Endothelial cell of umbilical vein (primary cell): Measurements from ENCODE around the gene ZNF524. TPM values are rescaled to one million over a fixed set of nuclear protein-coding genes. Genes with fewer than 3 reads are reported as not detected.

Experiments
- BruUV-seq: library from RNA; stranded (reverse); fragments of 400-500 nt; replicated peaks from 2 replicates; lab custom pipeline; 2021; lab: Mats Ljungman, UMichigan
- CTCF ChIA-PET: fragments of 300-600, 350-600 bp; sonication (Branson Sonifier 250); formaldehyde crosslinking; loops from one replicate; lab custom pipeline; 2021; ENCODE audit warnings: antibody characterized with exemption, inconsistent platforms; lab: Charles Lee
- POLR2A ChIA-PET: fragments of 300-600, 350-600 bp; sonication (Branson Sonifier 250); formaldehyde crosslinking; loops from one replicate; lab custom pipeline; 2021; ENCODE audit warnings: antibody characterized with exemption, inconsistent platforms; lab: Charles Lee
- DNase-seq: peaks from one replicate; pipeline ENCODE4 v3.0.0-alpha.2; 2011; ENCODE audit warnings: low read depth, low spot score
- FAIRE-seq: peaks from 2 replicates; lab custom pipeline; 2011; peaks lifted over from hg19 to GRCh38; lab: Jason Lieb, UNC
- H2AFZ ChIP-seq: 2 replicates; pipeline ENCODE4 v1.6.0; 2012; ENCODE audit warnings: low read depth, low read length, control low read depth, inconsistent platforms
- H3K27ac ChIP-seq: 2 replicates; pipeline ENCODE4 v1.5.1; 2011; ENCODE audit warnings: low read depth, mild to moderate bottlenecking, control low read depth, low read length, moderate library complexity; ENCODE audit not compliant: insufficient read depth
- H3K27me3 ChIP-seq, 2 experiments: 2 replicates each; pipeline versions ENCODE4 v1.6.0 to v1.6.1; 2011; ENCODE audit warnings: low read length in 2 of 2, mixed read lengths in 1 of 2; ENCODE audit not compliant: control insufficient read depth in 2 of 2, insufficient read depth in 2 of 2
- H3K36me3 ChIP-seq, 2 experiments: 2 replicates in 1 of 2; 3 replicates in 1 of 2; pipeline ENCODE4 v1.5.1; 2011; ENCODE audit warnings: low read length in 2 of 2, mild to moderate bottlenecking in 1 of 2, moderate library complexity in 1 of 2; ENCODE audit not compliant: control insufficient read depth in 2 of 2, insufficient read depth in 2 of 2; ENCODE audit errors: extremely low read depth in 1 of 2
- H3K4me1 ChIP-seq: 3 replicates; pipeline ENCODE4 v1.5.1; 2011; ENCODE audit warnings: mild to moderate bottlenecking, low read length; ENCODE audit not compliant: control insufficient read depth, insufficient read depth; ENCODE audit errors: extremely low read depth
- H3K4me2 ChIP-seq: 2 replicates; pipeline ENCODE4 v1.6.1; 2011; ENCODE audit warnings: low read length, control low read depth, mixed read lengths; ENCODE audit not compliant: insufficient read depth
- H3K4me3 ChIP-seq, 3 experiments: fragments of 200-600 bp in 1 of 3; sonication (generic), shearing (Covaris generic) in 1 of 3; replicated peaks in 1 of 3; 2 replicates each; pipeline ENCODE4 v1.5.1; 2011 to 2016; ENCODE audit warnings: control low read depth in 3 of 3, low read length in 3 of 3, mild to moderate bottlenecking in 2 of 3, inconsistent platforms in 1 of 3, low read depth in 1 of 3, moderate library complexity in 1 of 3; ENCODE audit not compliant: insufficient read depth in 1 of 3
- H3K79me2 ChIP-seq: 2 replicates; pipeline ENCODE4 v1.6.0; 2012; ENCODE audit warnings: low read length, inconsistent platforms; ENCODE audit not compliant: control insufficient read depth, insufficient read depth
- H3K9ac ChIP-seq: replicated peaks from 2 replicates; pipeline ENCODE3; 2011; ENCODE audit warnings: low read length, control low read depth; ENCODE audit not compliant: insufficient read depth; ENCODE audit errors: extremely low read depth
- H3K9me1 ChIP-seq: replicated peaks from 3 replicates; pipeline ENCODE4 v1.6.0; 2011; ENCODE audit warnings: mild to moderate bottlenecking, low read length; ENCODE audit not compliant: control insufficient read depth, insufficient read depth; ENCODE audit errors: extremely low read depth
- H3K9me3 ChIP-seq: replicated peaks from 2 replicates; pipeline ENCODE4 v1.5.1; 2012; ENCODE audit warnings: low read length, inconsistent platforms; ENCODE audit not compliant: control insufficient read depth, insufficient read depth
- H4K20me1 ChIP-seq: replicated peaks from 2 replicates; pipeline ENCODE3; 2011; ENCODE audit warnings: mild to moderate bottlenecking, low read length; ENCODE audit not compliant: control insufficient read depth, insufficient read depth; ENCODE audit errors: extremely low read depth
- EZH2 ChIP-seq: IDR thresholded peaks from 2 replicates; pipeline ENCODE4 v1.6.1; 2012; ENCODE audit warnings: borderline replicate concordance, low read depth, mild to moderate bottlenecking, moderate library complexity, low read length, inconsistent platforms; ENCODE audit not compliant: severe bottlenecking
- FOS ChIP-seq: IDR thresholded peaks from 2 replicates; pipeline ENCODE4 v1.6.1; 2011; ENCODE audit warnings: mild to moderate bottlenecking, low read length, moderate library complexity, borderline replicate concordance; ENCODE audit not compliant: insufficient read depth
- GATA2 ChIP-seq: IDR thresholded peaks from 2 replicates; pipeline ENCODE4 v1.7.0; 2011; ENCODE audit warnings: low read depth, mild to moderate bottlenecking, moderate library complexity, mixed read lengths, low read length; ENCODE audit not compliant: insufficient read length, insufficient read depth
- JUN ChIP-seq: IDR thresholded peaks from 2 replicates; pipeline ENCODE4 v1.6.1; 2011; ENCODE audit warnings: borderline replicate concordance, low read depth; ENCODE audit not compliant: insufficient read length, insufficient read depth
- MYC ChIP-seq: IDR thresholded peaks from one replicate; pipeline ENCODE4 v1.6.1; 2011; ENCODE audit warnings: mild to moderate bottlenecking, low read depth, low read length
- POLR2A ChIP-seq: IDR thresholded peaks from 2 replicates; pipeline ENCODE4 v1.6.1; 2012; ENCODE audit warnings: low read depth, mild to moderate bottlenecking, control low read depth, low read length
- POLR2AphosphoS5 ChIP-seq: IDR thresholded peaks from 2 replicates; pipeline ENCODE4 v1.6.1; 2012; ENCODE audit warnings: low read depth, mild to moderate bottlenecking, control low read depth, low read length, moderate library complexity; ENCODE audit not compliant: insufficient read depth
- dilution Hi-C: fragments of 300-500 bp; cut with MboI; formaldehyde crosslinking; loops from one replicate; pipeline ENCODE4 v1.15.0; 2019; ENCODE audit warnings: low sequenced_read_pairs; ENCODE audit not compliant: extremely low pct_ligation_motif_present
- intact Hi-C: fragments of 100-400 bp; cut with micrococcal nuclease; formaldehyde crosslinking; loops from one replicate; pipeline ENCODE4 v1.10.0; 2022
- polyA plus RNA-seq, 4 experiments: library from polyadenylated mRNA; depleted of rRNA in 3 of 4; stranded (reverse) in 3 of 4; unstranded in 1 of 4; fragments of >200 nt; gene quantifications; 2 replicates each; pipeline versions ENCODE4 v1.2.1 to v1.2.3, GENCODE V29; 2011 to 2012; ENCODE audit warnings: missing spikeins in 1 of 4
- total RNA-seq: library from RNA; stranded (reverse); gene quantifications from 2 replicates; pipeline ENCODE4 v1.2.3, GENCODE V29; 2021
- TF ChIP-seq, protein P1 (sequence below): IDR thresholded peaks from 2 replicates; pipeline ENCODE4 v1.6.1; 2011; ENCODE audit not compliant: insufficient read depth, insufficient read length
- TF ChIP-seq, protein P2 (sequence below), 2 donors: IDR thresholded peaks; 1 replicate in 1 of 2; 2 replicates in 1 of 2; pipeline ENCODE4 v1.5.1; 2011; ENCODE audit warnings: low read length in 2 of 2, mild to moderate bottlenecking in 2 of 2, moderate library complexity in 2 of 2, control low read depth in 1 of 2, inconsistent platforms in 1 of 2, low read depth in 1 of 2; ENCODE audit not compliant: insufficient read depth in 1 of 2; ENCODE audit errors: extremely low read depth in 1 of 2

The ZNF524 gene
- total and polyA plus RNA-seq, 2 donors (not counting 3 experiments of a cell fraction or from before 2014, with no cell fraction given) = 15.2 to 15.4 TPM

DNA sequence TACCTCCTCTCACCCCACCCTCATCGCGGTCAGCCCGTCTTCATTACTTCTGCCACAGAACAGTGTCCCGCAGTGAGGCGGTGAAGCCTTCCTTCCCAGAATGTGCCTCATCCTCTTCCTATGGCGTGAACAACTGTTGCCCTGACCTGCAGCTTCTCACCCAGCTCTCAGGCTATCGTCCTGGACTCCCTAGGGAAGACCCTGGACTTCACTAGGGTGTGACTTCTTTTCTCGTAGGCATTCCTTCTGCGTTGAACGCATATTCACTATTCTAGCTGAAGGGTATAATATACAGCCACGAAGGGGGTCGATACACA, 6.3 kb downstream of the ZNF524 start:
- intact Hi-C loops = loop anchor here (1.0 to 10.0 kb wide), 4 partner anchors 89 to 352 kb away; partner anchors contain the start of genes C19orf85, ISOC2, PPP6R1 and RPL28
- Histone ChIP-seq H3K27ac (no peak overlapping the region), H3K4me1 (peaks cover 13% of the 10 kb centered on the region), H3K9ac (no peak overlapping the region), H4K20me1 (no peaks in the 10 kb centered on the region), H3K27me3 (no peaks in the 10 kb centered on the region), H3K36me3 (peaks cover 0 to 5% of the 10 kb centered on the region in 2 experiments), H3K4me2 (peak overlapping the region; percentile 59), H3K4me3 (peak overlapping the region in 2 of 3 experiments; percentile 25 to 96), H2AFZ (no peak overlapping the region), H3K79me2 (peaks cover 25% of the 10 kb centered on the region), H3K9me1 (no peaks in the 10 kb centered on the region), H3K9me3 (no peaks in the 10 kb centered on the region)
- DNase-seq (no peak), FAIRE-seq (no peak)
- ChIA-PET CTCF (interaction anchor here (0.7 to 3.8 kb wide), 28 partner anchors 11 to 465 kb away, joined by 3 to 40 read pairs (median 6); partner anchors contain the start of genes ZNF628 and ZNF784), POLR2A (interaction anchor here (1.0 to 1.6 kb wide), 2 partner anchors 11 to 48 kb away, joined by 3 to 5 read pairs; no protein-coding TSS in a partner anchor)
- dilution Hi-C loops = loop anchor here (10.0 kb wide), 1 partner anchor 92 kb away; no protein-coding TSS in a partner anchor
- BruUV-seq = TSS peak; percentile 38
- no peak for TF ChIP-seq MYC
- TF ChIP-seq GATA2 = no peak
- TF ChIP-seq JUN = no peak
- TF ChIP-seq POLR2A = no peak
- no peak for TF ChIP-seq EZH2
- TF ChIP-seq, protein P1, sequence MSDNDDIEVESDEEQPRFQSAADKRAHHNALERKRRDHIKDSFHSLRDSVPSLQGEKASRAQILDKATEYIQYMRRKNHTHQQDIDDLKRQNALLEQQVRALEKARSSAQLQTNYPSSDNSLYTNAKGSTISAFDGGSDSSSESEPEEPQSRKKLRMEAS = no peak
- TF ChIP-seq FOS = no peak
- TF ChIP-seq POLR2AphosphoS5 = no peak
- TF ChIP-seq, protein P2, sequence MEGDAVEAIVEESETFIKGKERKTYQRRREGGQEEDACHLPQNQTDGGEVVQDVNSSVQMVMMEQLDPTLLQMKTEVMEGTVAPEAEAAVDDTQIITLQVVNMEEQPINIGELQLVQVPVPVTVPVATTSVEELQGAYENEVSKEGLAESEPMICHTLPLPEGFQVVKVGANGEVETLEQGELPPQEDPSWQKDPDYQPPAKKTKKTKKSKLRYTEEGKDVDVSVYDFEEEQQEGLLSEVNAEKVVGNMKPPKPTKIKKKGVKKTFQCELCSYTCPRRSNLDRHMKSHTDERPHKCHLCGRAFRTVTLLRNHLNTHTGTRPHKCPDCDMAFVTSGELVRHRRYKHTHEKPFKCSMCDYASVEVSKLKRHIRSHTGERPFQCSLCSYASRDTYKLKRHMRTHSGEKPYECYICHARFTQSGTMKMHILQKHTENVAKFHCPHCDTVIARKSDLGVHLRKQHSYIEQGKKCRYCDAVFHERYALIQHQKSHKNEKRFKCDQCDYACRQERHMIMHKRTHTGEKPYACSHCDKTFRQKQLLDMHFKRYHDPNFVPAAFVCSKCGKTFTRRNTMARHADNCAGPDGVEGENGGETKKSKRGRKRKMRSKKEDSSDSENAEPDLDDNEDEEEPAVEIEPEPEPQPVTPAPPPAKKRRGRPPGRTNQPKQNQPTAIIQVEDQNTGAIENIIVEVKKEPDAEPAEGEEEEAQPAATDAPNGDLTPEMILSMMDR (IDR thresholded peaks at IDR 0.05; ENCODE audit: extremely low read depth in 1 of 2, insufficient read depth in 1 of 2, low read depth in 1 of 2, low read length in 2 of 2) = no peak
